ENCODE measurements around the gene FAM20C.

Gene FAM20C

DNA sequence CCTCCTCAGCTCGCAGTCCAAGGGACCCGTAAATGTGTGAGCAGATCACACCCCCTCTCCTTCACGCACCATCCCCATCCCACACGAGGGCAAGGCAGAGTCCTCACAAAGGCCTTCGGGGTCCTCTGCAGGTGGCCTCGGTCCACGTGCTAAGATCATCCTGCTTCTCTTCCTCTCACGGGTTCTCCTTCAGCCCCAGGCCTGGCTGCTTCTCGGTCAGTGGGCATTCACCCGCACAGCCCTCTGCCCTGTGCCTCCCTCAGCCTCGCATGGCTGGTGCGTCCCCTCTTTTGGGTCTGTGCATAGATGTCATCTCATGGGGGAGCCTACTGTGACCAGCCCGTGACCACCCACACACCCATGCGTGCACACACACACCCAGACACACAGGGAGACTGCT lies 80.3 kb downstream of the FAM20C start:
- no peak for DNase-seq (ENCODE audit: low spot score)

DNA sequence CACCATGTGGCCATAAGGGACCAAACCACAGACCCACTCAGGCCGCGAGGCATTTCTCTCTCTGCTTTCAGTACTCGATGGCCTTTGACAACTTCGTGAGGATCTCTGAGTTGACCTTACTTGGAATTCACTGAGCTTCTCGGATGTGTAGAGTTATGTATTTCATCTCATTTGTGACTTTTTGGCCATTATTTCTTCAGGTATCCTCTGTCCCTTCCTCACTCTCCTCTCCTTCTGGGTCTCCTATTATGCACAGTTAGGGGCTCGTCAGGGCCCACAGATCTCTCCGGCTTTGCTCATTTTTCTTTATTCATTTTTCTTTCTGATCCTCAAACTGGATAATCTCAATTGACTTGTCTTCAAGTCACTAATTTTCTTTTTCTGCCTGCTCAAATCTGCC lies 81.0 kb downstream of the FAM20C start:
- no peak for DNase-seq (ENCODE audit: low spot score)

DNA sequence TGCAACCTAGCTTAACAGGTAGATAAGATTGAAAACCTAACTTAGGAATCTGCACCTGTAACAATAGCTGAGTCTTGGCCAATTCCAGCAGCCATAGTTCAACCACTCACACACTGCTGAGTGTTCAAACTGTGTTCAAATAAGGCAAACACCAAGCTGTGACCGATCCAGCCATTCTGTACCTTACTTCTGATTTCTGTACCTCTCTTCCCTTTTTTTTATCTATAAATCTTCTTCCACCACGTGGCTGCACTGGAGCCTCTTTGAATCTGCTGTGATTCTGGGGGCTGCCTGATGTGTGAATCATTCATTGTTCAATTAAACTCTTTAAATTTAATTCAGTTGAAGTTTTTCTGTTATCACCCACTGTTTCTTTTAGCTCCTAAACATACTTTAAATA lies 81.9 kb downstream of the FAM20C start:
- no peak for DNase-seq (ENCODE audit: low spot score)

DNA sequence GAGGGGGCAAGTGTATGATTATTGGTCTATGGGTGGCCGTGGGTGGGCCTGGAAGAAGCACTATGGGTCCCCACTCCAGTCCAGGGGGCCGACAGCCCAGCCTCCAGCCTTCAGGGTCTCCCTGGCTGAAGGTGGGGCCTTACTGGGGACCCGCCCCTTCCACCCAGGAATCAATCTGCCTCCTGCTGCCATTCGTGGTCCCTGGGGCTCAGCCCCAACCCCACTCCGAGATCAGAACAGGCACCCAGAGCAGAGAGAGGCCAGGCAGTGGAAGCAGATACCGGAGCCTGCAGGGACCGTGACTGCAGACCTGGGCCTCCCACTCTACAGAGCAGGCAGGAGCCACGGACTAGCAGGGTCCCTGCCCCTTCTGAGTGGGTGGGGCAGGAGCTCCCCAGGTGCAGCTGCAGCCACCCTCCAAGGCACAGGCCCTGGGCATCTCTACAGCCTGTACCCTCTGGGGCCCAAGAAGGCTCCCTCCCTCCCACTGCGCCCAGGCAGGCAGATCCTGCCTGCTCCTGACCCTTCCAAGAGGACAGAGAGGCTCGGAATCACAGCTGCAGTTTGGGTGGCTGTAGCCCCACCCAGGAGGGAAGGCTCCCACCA lies 84.0 kb downstream of the FAM20C start:
- no peak for DNase-seq (ENCODE audit: low spot score)

DNA sequence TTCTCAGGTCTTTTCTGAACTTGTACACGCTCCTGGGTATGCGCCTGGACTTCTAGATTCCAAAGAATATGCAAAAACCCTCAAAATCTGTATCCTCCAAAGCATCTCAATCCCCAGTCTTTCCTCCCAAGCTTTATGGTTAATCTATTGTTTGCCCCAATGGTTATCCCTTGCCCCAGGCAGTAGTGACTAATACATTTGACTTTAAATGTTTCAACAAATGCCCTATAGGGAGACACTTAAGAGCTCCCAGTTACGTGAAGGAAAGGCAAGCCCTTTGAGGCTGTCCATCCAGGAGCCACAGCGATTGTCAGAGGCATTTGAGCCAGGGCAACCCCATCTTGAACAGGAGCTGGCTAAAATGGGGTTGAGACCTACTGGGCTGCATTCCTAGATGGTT lies 84.9 kb downstream of the FAM20C start:
- no peak for DNase-seq (ENCODE audit: low spot score)

DNA sequence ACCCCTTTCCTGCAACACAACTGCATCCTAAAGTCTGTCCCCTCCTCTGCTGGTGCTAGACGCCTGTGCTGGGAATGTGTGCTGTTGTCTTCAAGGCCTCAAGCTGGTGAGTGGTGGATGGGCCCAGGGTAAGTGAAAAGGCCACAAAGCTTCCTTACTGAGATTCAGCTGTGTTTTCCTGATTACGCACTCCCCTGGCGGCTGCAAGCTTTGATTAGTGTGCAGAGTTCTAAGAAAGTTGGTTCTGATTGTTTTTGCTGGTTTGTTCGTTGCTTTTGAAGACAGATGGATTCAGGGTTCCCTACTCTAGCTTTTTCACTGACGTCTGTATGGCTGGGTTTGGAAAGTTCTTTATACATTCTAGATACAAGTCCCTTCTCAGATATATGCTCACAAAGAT lies 85.7 kb downstream of the FAM20C start:
- no peak for DNase-seq (ENCODE audit: low spot score)

DNA sequence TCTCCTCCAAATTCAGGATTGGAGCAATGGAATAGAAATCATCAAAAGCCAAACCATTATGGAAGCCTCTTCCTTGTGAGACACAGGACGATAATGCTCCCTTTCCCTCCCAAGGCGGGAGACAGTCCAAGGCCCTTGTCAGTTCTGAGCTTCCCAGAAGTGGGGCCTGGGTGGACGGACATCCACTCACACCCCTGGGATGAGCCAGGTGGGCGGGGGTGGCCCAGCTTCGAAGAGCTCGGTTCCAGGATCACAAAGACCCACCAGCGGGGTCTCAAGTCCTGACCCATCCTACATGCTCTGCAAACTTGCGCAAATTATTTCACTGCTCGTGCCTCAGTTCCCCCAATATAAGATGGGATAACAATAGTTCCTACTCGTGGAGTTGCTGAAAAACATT lies 87.5 kb downstream of the FAM20C start:
- DNase-seq (ENCODE audit: low spot score): no peak

DNA sequence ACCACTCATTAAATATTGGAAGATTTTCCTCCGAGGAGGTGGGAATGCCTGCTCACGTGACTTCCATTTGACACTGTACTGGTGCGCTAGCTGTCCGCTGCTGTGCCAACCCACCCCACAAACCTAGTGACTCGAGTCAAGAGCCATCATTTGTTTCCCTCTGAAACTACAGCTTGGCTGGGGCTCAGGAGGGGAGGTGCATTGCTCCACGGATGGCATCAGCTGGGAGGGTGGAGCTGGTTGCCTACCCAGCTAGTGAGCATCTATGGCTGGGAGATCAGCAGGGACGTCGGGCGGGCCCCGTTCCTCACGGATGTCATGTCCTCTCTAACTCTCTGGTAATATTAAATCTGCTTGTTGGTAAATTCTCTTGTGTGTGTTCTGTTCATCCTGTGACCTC lies 88.1 kb downstream of the FAM20C start:
- DNase-seq (ENCODE audit: low spot score): no peak

DNA sequence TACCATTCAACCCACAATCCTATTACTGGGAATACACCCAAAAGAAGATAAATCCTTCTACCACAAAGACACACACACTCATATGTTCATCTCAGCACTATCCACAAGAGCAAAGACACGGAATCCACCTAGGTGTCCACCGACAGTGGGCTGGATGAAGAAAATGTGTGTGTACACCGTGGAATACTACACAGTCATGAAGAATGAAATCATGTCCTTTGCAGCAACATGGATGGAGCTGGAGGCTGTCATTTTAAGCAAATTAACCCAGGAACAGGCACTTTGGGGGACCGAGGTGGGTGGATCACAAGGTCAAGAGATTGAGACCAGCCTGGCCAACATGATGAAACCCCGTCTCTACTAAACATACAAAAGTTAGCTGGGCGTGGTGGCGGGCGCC lies 89.3 kb downstream of the FAM20C start:
- DNase-seq (ENCODE audit: low spot score): no peak

DNA sequence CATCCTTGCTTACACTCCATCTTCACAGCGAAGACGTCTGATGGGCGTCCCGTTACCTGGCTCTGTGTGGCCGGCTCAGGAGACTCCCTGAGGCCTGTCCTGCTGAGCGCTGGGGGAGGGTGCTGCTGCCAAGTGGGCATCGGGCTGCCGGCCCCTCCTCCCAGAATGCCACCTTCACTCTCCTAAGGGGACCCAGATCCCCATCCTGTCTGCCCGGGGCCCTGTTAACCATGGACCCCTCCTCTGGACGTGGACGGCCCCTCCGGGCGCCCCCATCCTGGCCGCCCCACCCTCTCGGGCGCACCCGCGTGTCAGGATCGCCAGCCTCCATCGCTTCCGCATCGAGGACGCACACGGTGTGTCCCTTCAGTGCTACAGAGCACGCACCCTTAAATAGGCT lies 90.2 kb downstream of the FAM20C start:
- DNase-seq (ENCODE audit: low spot score): no peak

DNA sequence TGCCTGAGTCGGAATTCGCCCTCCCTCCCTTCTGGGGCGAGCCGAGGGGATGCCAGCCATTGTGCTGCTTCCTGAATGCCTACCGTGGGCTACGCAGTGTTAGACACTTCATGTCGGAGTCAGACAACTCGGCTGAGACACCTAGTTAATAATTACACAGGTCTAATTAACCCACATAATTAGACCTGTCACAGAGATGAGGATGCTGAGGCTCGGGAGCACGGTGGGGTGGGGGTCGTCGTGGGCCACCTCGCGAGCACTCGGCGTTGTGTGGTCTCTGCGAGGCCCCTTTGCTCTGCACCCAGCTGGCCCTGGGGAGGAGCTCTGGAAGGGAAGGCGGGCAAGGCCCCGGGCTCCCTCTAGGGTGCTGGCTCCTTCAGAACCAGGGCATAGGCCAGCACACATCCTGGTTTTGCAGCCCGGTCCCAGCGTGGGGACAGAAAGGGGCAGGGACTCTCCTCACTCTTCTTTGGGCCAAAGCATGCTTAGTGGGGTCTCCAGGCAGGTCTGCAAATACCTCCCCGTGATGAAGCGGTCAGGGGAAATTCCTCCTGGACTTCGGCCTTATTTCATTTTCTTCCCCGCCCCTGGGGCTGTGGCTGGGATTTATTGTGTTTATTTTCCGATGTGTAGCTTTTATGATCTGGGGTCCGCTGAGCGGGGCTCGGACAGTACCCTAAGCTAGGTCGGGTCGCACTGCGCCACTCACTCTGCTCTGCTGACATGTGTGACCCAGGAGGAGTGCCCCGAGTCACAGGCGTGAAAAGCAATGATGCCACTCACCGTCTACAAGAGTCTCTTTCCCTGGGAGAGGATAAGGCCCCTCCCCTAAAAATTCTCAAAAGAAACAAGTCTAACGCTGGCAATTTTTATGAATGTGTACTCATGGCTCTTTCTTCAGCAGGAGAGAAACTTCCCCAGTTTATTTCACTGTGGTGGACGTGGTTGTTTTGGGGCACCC lies 92.7 kb downstream of the FAM20C start:
- DNase-seq (ENCODE audit: low spot score): no peak

DNA sequence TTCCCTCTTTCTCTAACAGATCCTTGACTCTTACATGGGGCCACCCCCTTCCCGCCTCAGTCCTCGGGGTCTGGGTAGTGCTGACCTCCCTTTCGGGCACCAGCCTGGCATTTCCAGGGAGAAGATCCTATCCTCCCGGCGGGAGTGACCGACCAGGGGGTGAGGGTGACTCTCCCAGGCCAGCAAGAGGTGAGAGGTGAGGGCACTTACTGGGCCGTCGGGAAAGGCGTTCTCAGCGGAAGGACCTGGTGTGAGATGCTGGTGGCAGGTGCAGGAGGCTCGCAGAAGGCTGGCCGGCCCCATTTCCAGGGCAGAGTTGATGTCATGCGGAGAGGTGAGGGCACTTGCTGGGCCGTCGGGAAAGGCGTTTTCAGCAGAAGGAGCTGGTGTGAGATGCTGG lies 93.4 kb downstream of the FAM20C start:
- no peak for DNase-seq (ENCODE audit: low spot score)

DNA sequence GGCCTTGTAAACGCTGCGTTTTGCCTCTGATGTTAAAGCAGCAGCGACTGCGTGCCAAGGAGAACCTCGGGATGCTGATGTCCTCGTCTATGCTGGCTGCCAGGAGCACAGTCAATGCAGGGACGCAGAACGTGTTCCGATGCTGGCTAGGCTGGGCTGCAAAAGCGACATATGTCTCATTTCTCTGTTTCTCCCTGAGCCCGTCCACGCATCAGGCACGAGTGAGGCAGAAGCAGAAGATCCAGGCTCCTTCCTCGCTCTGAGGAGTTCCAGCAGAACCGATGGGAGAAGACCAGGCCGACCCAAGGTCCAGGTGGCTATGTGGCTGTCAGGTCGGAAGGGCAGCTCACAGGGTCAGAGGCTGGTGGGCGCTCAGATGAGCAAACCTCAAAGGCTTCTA lies 93.9 kb downstream of the FAM20C start:
- no peak for DNase-seq (ENCODE audit: low spot score)

DNA sequence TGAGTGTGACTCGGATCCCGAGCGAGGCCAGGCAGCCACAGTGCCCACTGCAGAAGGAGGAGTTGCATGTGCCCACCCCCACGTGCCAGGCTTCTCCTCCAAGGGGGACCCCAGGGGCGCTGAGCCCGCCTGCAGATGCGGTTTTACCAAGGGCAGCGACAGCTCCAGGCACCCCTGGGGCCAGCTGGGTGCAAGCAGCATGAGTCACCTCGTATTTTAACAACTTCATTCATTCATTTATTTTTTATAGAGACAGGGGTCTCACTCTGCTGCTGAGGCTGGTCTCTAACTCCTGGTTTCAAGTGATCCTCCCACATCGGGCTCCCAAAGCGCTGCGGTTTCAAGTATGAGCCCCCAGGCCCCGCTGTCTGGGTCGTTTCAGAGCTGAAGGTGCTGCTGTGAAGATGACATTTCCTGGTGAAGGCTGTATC lies 96.3 kb downstream of the FAM20C start:
- no peak for DNase-seq (ENCODE audit: low spot score)

DNA sequence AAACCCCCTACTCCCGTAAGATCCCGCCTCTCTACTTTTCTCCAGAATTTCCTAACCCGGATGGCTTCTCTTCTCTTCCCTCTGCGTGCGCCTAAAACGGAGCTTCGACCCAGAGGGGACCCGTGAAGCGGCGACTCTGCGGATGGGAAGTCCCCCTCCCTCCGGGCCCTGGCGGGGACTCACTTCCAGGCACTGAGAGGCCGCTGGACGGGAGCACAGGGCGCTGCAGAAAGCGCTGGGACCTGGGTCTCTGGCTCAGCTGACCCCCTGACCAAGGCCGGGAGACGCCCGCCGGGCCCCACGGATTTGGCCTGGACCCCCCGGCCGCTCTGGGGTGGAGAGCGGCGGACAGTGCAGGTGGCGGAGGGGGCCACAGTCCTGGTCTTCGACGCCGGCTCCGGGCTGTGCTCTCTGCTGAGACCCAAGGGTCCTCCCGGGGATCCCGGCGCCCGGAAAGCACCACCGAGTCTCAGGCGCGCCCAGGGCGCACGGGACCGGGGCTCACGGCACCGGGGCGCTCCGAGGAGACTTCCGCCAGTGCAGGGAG lies 96.9 kb downstream of the FAM20C start:
- DNase-seq (ENCODE audit: low spot score): no peak

DNA sequence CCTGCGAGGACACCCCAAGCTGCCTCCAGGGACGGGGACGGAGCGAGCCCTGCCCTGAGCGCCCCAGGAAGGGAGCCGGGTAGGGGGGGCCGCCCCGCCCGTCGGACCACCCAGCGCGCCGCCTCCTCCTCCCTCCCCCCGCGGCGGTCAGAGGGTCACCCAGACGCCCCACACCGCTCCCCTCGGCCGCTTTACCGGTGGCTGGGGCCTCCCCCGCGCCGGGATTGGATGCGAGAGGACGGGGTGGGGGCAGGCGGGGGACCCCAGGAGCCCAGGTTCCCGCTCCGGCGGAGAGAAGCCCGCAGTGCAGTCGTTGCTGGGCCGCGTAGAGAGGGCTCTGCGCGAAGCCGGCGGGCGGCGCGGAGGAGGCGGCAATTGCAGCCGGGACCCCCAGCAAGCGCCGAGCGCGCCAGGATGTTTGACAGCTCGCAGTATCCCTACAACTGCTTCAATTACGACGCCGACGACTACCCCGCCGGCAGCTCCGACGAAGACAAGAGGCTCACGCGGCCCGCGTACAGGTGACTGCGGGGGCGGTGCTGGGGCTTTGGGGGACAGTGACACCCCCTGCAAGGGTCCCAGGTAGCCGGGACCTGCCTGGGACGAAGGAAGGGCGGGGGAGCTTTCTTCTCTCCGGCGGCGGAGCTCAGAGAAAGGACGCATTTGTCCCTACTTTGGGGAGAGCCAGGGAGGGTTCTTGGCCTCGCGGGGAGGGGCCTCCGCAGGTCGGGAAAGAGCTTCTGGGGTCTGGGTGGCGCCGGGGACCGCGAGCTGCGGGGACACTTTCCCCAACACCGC lies 97.6 kb downstream of the FAM20C start, which contains the start of gene FOXL3:
FOXL3 (plus strand) TSS at position 415 of the 798 bp plus-strand sequence; CDS start at position 415, 0 bp downstream.
- no peak for DNase-seq (ENCODE audit: low spot score)

DNA sequence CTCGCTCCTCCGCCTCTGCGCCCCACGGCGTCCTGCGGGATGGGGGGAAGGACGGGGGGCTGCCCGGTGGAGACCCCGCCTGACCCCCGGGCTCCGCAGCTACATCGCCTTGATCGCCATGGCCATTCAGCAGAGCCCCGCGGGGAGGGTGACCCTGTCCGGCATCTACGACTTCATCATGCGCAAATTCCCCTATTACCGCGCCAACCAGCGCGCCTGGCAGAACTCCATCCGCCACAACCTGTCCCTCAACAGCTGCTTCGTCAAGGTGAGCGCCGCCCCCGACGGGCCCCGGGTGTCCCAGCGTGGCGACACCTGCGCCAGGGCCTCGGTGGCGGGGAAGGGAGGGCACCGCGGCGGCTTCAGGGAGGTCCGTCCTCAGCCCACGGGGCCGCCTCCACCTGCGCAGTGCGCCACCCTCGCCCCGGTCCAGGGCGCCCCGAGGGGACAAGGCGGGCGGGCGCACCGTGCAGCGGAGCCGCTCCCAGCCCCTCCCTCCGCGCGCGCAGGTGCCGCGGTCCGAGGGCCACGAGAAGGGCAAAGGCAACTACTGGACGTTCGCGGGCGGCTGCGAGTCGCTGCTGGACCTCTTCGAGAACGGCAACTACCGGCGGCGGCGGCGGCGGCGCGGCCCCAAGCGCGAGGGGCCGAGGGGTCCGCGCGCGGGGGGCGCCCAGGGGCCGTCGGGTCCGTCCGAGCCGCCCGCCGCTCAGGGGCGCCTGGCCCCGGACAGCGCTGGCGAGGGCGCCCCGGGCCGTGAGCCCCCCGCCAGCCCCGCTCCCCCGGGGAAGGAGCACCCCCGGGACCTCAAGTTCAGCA lies 98.4 kb downstream of the FAM20C start:
- no peak for DNase-seq (ENCODE audit: low spot score)

DNA sequence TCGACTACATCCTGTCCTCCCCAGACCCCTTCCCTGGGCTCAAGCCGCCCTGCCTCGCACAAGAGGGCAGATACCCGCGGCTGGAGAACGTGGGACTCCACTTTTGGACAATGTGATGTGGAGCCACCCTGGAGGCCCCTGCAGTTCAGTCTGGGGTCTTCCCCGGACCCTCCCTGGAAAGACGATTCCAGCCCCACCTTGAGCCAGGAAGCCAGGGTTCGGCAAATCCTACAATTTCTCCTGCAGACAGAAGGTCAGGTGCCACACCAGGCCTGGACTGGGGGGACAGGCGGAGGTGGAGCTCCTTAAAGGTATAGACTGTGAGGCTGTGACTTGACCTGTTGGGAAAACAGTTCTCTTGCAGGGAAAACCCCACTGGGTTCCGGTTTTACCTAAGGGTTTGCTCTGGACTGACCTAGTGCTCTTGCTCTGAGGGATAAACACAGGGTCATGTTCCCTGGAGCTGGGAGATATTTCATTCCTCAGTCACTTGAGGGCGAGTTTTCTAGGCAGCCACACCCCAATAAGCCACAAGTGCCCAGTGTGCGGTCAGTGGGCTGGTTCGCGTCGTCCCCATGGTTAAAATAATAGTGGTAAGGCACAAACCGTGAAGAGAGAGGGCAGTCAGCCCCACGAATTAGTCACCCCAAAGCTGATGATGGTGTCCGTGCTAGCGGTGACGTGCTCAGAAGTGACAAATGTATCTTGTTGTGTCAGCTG lies 99.2 kb downstream of the FAM20C start:
- no peak for DNase-seq (ENCODE audit: low spot score)

DNA sequence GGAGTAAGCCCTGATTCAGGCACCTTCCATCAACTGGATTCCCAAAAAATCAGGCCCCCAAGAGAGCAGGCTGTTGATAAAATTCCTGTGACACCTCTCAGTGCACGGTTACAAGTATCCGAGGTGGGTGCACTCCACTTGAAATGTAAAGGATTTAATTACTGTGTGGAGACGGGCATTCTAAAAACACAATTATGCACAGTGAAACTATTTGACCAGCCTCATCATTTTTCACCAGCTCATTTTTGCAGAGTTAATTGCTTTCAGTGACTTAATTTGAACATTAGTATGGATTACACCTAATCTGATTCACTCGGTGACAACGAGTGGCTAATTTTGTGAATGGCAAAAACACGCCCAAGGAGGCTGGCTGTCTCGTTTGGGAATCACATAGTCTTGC lies 99.9 kb downstream of the FAM20C start:
- DNase-seq (ENCODE audit: low spot score): no peak

DNA sequence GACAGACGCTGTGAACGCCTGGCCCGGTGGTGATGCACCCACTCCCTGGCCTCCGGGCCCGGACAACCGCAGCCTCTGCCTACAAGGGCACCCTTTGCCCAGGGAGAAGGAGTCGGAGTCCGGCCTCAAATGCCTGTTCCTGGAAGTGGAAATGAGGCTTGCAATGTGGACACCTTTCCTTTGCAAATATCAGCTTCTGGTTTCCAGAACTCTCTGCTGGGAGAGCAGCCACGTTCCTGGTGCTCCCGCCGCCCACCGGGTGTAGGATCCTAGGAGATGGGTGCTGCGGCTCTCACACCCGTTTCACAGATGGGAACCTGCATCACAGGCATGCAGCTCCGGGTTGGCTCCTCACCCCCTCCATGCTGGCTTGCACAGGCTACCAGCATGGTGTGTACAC lies 100.5 kb downstream of the FAM20C start:
- no peak for DNase-seq (ENCODE audit: low spot score)
